H9 (cell line): ENCODE measurements around the gene CRACDL. TPM values are rescaled to one million over a fixed set of nuclear protein-coding genes. Genes with fewer than 3 reads are reported as not detected.

ENCODE experiments used
- DNase-seq: peaks from one replicate; pipeline ENCODE4 v3.0.0-alpha.2; 2017
- H2AFZ ChIP-seq: one replicate; pipeline ENCODE4 v1.6.1; 2013; ENCODE audit warnings: mild to moderate bottlenecking, low read length, control low read depth, moderate library complexity
- H2AK5ac ChIP-seq: 2 replicates; pipeline ENCODE4 v1.6.1; 2013; ENCODE audit warnings: low read length, control low read depth, mixed read lengths; ENCODE audit not compliant: insufficient read length
- H2BK120ac ChIP-seq: one replicate; pipeline ENCODE4 v1.6.1; 2013; ENCODE audit warnings: low read depth, mild to moderate bottlenecking, low read length, control low read depth, inconsistent platforms; ENCODE audit not compliant: poor library complexity, severe bottlenecking
- H2BK12ac ChIP-seq: 2 replicates; pipeline ENCODE4 v1.6.1; 2013; ENCODE audit warnings: low read length, control low read depth, mixed read lengths, low read depth; ENCODE audit not compliant: insufficient read length
- H2BK15ac ChIP-seq: 2 replicates; pipeline ENCODE4 v1.6.1; 2013; ENCODE audit warnings: low read depth, low read length, control low read depth
- H2BK20ac ChIP-seq: one replicate; pipeline ENCODE4 v1.6.1; 2013; ENCODE audit warnings: low read depth, mild to moderate bottlenecking, low read length, control low read depth, inconsistent platforms; ENCODE audit not compliant: poor library complexity, severe bottlenecking
- H2BK5ac ChIP-seq: 2 replicates; pipeline ENCODE4 v1.6.1; 2013; ENCODE audit warnings: low read length, control low read depth, mixed read lengths; ENCODE audit not compliant: insufficient read length
- H3K14ac ChIP-seq: 2 replicates; pipeline ENCODE4 v1.6.1; 2013; ENCODE audit warnings: low read length, control low read depth; ENCODE audit not compliant: insufficient read depth
- H3K18ac ChIP-seq: 2 replicates; pipeline ENCODE4 v1.6.1; 2013; ENCODE audit warnings: low read depth, mild to moderate bottlenecking, mixed read lengths, low read length, control low read depth; ENCODE audit not compliant: insufficient read length
- H3K23ac ChIP-seq: 2 replicates; pipeline ENCODE4 v1.6.1; 2013; ENCODE audit warnings: low read length, control low read depth, mixed read lengths, low read depth; ENCODE audit not compliant: insufficient read length
- H3K23me2 ChIP-seq: 2 replicates; pipeline ENCODE4 v1.6.1; 2013; ENCODE audit warnings: low read depth, mild to moderate bottlenecking, mixed read lengths, low read length, control low read depth; ENCODE audit not compliant: insufficient read length, poor library complexity, severe bottlenecking
- H3K27ac ChIP-seq: 2 replicates; pipeline ENCODE4 v1.5.1; 2013; ENCODE audit warnings: low read length, control low read depth, mixed read lengths, low read depth; ENCODE audit not compliant: insufficient read length
- H3K27me3 ChIP-seq: 2 replicates; pipeline ENCODE4 v1.6.1; 2013; ENCODE audit warnings: low read length, control low read depth, inconsistent platforms; ENCODE audit not compliant: insufficient read depth
- H3K4ac ChIP-seq: 2 replicates; pipeline ENCODE4 v1.6.1; 2013; ENCODE audit warnings: low read depth, mild to moderate bottlenecking, control low read depth, inconsistent platforms, low read length, moderate library complexity
- H3K4me1 ChIP-seq: 2 replicates; pipeline ENCODE4 v1.6.1; 2013; ENCODE audit warnings: low read length, control low read depth, inconsistent platforms; ENCODE audit not compliant: insufficient read depth
- H3K4me2 ChIP-seq: 2 replicates; pipeline ENCODE4 v1.6.1; 2013; ENCODE audit warnings: low read length, control low read depth, mixed read lengths; ENCODE audit not compliant: insufficient read length, insufficient read depth
- H3K56ac ChIP-seq: 2 replicates; pipeline ENCODE4 v1.6.1; 2013; ENCODE audit warnings: low read depth, mild to moderate bottlenecking, mixed read lengths, low read length, control low read depth; ENCODE audit not compliant: insufficient read length
- H3K79me1 ChIP-seq: 2 replicates; pipeline ENCODE4 v1.6.1; 2013; ENCODE audit warnings: low read depth, mild to moderate bottlenecking, moderate library complexity, low read length, control low read depth, inconsistent platforms; ENCODE audit not compliant: insufficient read depth, poor library complexity, severe bottlenecking
- H3K79me2 ChIP-seq: 2 replicates; pipeline ENCODE4 v1.6.1; 2013; ENCODE audit warnings: low read length, control low read depth, inconsistent platforms; ENCODE audit not compliant: insufficient read depth
- H3K9ac ChIP-seq: 2 replicates; pipeline ENCODE4 v1.6.1; 2013; ENCODE audit warnings: low read length, control low read depth, mixed read lengths; ENCODE audit not compliant: insufficient read length; ENCODE audit errors: extremely low read depth
- H3K9me3 ChIP-seq: one replicate; pipeline ENCODE4 v1.6.1; 2013; ENCODE audit warnings: low read depth, low read length, inconsistent platforms; ENCODE audit not compliant: control insufficient read depth
- H3T11ph ChIP-seq: one replicate; pipeline ENCODE4 v1.6.1; 2013; ENCODE audit warnings: mild to moderate bottlenecking, low read length, control low read depth, inconsistent platforms
- H4K20me1 ChIP-seq: one replicate; pipeline ENCODE4 v1.6.1; 2013; ENCODE audit not compliant: control insufficient read depth, insufficient read length, insufficient read depth
- H4K5ac ChIP-seq: 2 replicates; pipeline ENCODE4 v1.6.1; 2013; ENCODE audit warnings: low read depth, mild to moderate bottlenecking, mixed read lengths, low read length, control low read depth; ENCODE audit not compliant: insufficient read length
- H4K8ac ChIP-seq: replicated peaks from 2 replicates; pipeline ENCODE4 v1.6.1; 2013; ENCODE audit warnings: low read length, control low read depth, mixed read lengths, low read depth; ENCODE audit not compliant: insufficient read length
- H4K91ac ChIP-seq: 2 replicates; pipeline ENCODE4 v1.6.1; 2013; ENCODE audit warnings: low read depth, mild to moderate bottlenecking, moderate library complexity, mixed read lengths, low read length, control low read depth; ENCODE audit not compliant: insufficient read length
- H3K27ac Mint-ChIP-seq, 3 experiments: 2 replicates in 2 of 3; 3 replicates in 1 of 3; pipeline ENCODE4 v1.8.0; 2020 to 2021; ENCODE audit warnings: mixed read lengths in 3 of 3, mild to moderate bottlenecking in 1 of 3, moderate library complexity in 1 of 3
- H3K27me3 Mint-ChIP-seq: 2 replicates; pipeline ENCODE4 v1.8.0; 2021; ENCODE audit warnings: low read depth, mild to moderate bottlenecking, moderate library complexity, mixed read lengths
- H3K36me3 Mint-ChIP-seq, 3 experiments: 2 replicates in 2 of 3; 3 replicates in 1 of 3; pipeline ENCODE4 v1.8.0; 2020 to 2021; ENCODE audit warnings: low read depth in 3 of 3, mixed read lengths in 3 of 3; ENCODE audit not compliant: insufficient read depth in 1 of 3
- H3K4me1 Mint-ChIP-seq, 2 experiments: 2 replicates each; pipeline ENCODE4 v1.8.0; 2020; ENCODE audit warnings: mixed read lengths in 2 of 2
- H3K4me3 Mint-ChIP-seq, 2 experiments: 2 replicates in 1 of 2; 3 replicates in 1 of 2; pipeline ENCODE4 v1.8.0; 2020 to 2021; ENCODE audit warnings: mild to moderate bottlenecking in 2 of 2, mixed read lengths in 2 of 2, moderate library complexity in 1 of 2
- H3K9me3 Mint-ChIP-seq, 2 experiments: 2 replicates in 1 of 2; 3 replicates in 1 of 2; pipeline ENCODE4 v1.8.0; 2020; ENCODE audit warnings: mild to moderate bottlenecking in 2 of 2, mixed read lengths in 2 of 2, moderate library complexity in 1 of 2
- CTCF ChIP-seq: fragments of 200-600 bp; sonication (generic); conservative IDR thresholded peaks from 3 replicates; pipeline ENCODE4 v1.8.0; 2021; ENCODE audit warnings: antibody characterized with exemption, mild to moderate bottlenecking
- WGBS: extraction: QIAGEN DNeasy Blood & Tissue Kit; methylation state at CpG from one replicate; pipeline ENCODE4 v1.1.7; 2013; ENCODE audit warnings: missing lambda C conversion rate, low lambda C conversion rate, mixed read lengths; ENCODE audit not compliant: insufficient read length; ENCODE audit errors: extremely low coverage; 5-methylcytosine and 5-hydroxymethylcytosine counted together
- total RNA-seq: library from RNA; stranded (reverse); gene quantifications from 2 replicates; pipeline ENCODE4 v1.2.1, GENCODE V29; 2021

The CRACDL gene
- total RNA-seq, 1 experiment from 2014 or later: 0.48 TPM

GRCh38 chr2:98914713-98915580 is 21.1 kb downstream of the CRACDL start:
- Mint-ChIP-seq H3K36me3 (no peaks in the 10 kb centered on the region), H3K9me3 (no peaks in the 10 kb centered on the region; a peak in 1 of 5 replicates), H3K27me3 (peaks cover 3% of the 10 kb centered on the region), H3K4me1 (peaks cover under 1 to 10% of the 10 kb centered on the region in 2 experiments; a peak in 3 of 4 replicates), H3K27ac (no peak overlapping the region), H3K4me3 (no peak overlapping the region)
- H2BK12ac ChIP-seq: no peak overlapping the region
- H3K18ac ChIP-seq: peak overlapping the region; percentile 14
- H4K5ac ChIP-seq: no peak overlapping the region
- no peaks in the 10 kb centered on the region for H3K9me3 ChIP-seq
- H2BK5ac ChIP-seq: no peak overlapping the region
- H3K4me2 ChIP-seq: no peak overlapping the region
- no peak overlapping the region for H3K9ac ChIP-seq
- no peaks in the 10 kb centered on the region for H3K27me3 ChIP-seq
- no peak for DNase-seq
- no peak for TF ChIP-seq CTCF
- H2BK120ac ChIP-seq: no peak overlapping the region
- no peaks in the 10 kb centered on the region for H3K4me1 ChIP-seq
- no peak overlapping the region for H4K91ac ChIP-seq
- no peak overlapping the region for H3T11ph ChIP-seq
- no peak overlapping the region for H3K23ac ChIP-seq
- H2AK5ac ChIP-seq: no peak overlapping the region
- no peaks in the 10 kb centered on the region for H3K79me2 ChIP-seq
- H2AFZ ChIP-seq: no peak overlapping the region
- H3K4ac ChIP-seq: no peak overlapping the region
- no peak overlapping the region for H2BK20ac ChIP-seq
- no peak overlapping the region; the same call in 1 of the 2 replicates for H3K14ac ChIP-seq
- WGBS: no CpG with 5 or more reads among the region's 10 CpGs
- no peaks in the 10 kb centered on the region for H3K79me1 ChIP-seq
- H4K20me1 ChIP-seq: no peaks in the 10 kb centered on the region
- H2BK15ac ChIP-seq: no peak overlapping the region
- H4K8ac ChIP-seq: no peak overlapping the region
- H3K27ac ChIP-seq: no peak overlapping the region
- H3K23me2 ChIP-seq: no peaks in the 10 kb centered on the region
- H3K56ac ChIP-seq: no peak overlapping the region
